SJSA1 (cell line): ENCODE measurements around the gene COMMD10. TPM values are rescaled to one million over a fixed set of nuclear protein-coding genes. Genes with fewer than 3 reads are reported as not detected.

Source experiments
- DNase-seq, 2 experiments: peaks; one replicate each; pipeline ENCODE4 v3.0.0-alpha.2; 2015 to 2020; ENCODE audit warnings: low spot score in 2 of 2, low read depth in 1 of 2
- H3K27ac ChIP-seq: fragments of 250-450 bp; sonication (Bioruptor Pico); 2 replicates; pipeline ENCODE4 v1.5.1; 2020; ENCODE audit warnings: mild to moderate bottlenecking, moderate library complexity
- H3K27me3 ChIP-seq: fragments of 250-450 bp; sonication (Bioruptor Pico); replicated peaks from 2 replicates; pipeline ENCODE4 v1.5.1; 2020; ENCODE audit warnings: mild to moderate bottlenecking, moderate library complexity
- H3K36me3 ChIP-seq: fragments of 250-450 bp; sonication (Bioruptor Pico); 2 replicates; pipeline ENCODE4 v1.5.1; 2020; ENCODE audit warnings: mild to moderate bottlenecking
- H3K4me1 ChIP-seq: fragments of 250-450 bp; sonication (Bioruptor Pico); replicated peaks from 2 replicates; pipeline ENCODE4 v1.6.1; 2021; ENCODE audit warnings: mild to moderate bottlenecking
- H3K4me3 ChIP-seq: fragments of 250-450 bp; sonication (Bioruptor Pico); 2 replicates; pipeline ENCODE4 v1.5.1; 2020; ENCODE audit warnings: mild to moderate bottlenecking
- H3K9me3 ChIP-seq: fragments of 250-450 bp; sonication (Bioruptor Pico); replicated peaks from 2 replicates; pipeline ENCODE4 v1.5.1; 2020; ENCODE audit warnings: mild to moderate bottlenecking
- total RNA-seq: library from RNA; depleted of rRNA; stranded (reverse); fragments of >200 nt; shearing (Covaris generic); gene quantifications from 2 replicates; pipeline ENCODE4 v1.2.3, GENCODE V29; 2014

Gene COMMD10
- total RNA-seq, 1 experiment from 2014 or later: 141 TPM

- no peaks in the 10 kb centered on the region for H3K27me3 ChIP-seq
- H3K36me3 ChIP-seq: peaks cover 3% of the 10 kb centered on the region; the same call in 1 of the 2 replicates
- DNase-seq: no peak
- H3K4me1 ChIP-seq: no peaks in the 10 kb centered on the region
- no peak overlapping the region for H3K4me3 ChIP-seq
- H3K27ac ChIP-seq: no peak overlapping the region
- H3K9me3 ChIP-seq: no peaks in the 10 kb centered on the region
Measured at GRCh38 chr5:116265471-116265870, 180.6 kb downstream of the COMMD10 start.

- Histone ChIP-seq H3K4me3 (no peak overlapping the region), H3K27me3 (no peaks in the 10 kb centered on the region), H3K36me3 (0 out of 2 replicates have a peak, but pooled peaks cover 4% of the 10 kb centered on the region), H3K27ac (no peak overlapping the region), H3K9me3 (peaks cover under 1% of the 10 kb centered on the region; the same call in 1 of the 2 replicates), H3K4me1 (no peaks in the 10 kb centered on the region)
- no peak for DNase-seq
Measured at GRCh38 chr5:116271446-116272025, 186.7 kb downstream of the COMMD10 start.

DNA sequence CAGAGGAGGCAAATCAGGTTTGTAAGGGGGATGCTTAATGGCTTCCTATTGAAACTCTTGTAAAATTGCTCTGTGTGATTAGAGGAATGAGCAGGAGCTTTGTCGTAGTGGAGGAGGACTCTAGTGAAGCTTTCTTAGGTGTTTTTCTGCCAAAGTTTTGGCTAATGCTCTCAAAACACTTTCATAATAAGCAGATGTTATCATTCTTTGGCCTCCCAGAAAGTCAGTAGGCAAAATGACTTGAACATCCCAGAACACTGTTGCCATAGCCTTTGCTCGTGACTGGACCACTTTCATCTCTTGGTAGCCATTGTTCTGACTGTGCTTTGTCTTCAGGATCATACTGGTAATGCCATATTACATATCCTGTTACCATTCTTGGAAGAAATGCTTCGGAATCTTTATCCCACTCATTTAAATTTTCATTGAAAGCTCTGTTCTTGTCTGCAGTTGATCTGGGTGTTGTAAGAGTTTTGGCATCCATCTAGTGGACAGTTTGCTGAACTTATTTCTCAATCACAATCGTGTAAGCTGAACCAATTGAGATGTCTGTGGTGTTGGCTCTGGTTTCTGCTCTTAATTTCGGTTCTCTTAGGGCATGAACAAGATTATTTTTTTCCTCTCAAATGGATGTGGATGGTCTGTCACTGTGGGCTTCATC, 187.6 kb downstream of the COMMD10 start:
- H3K36me3 ChIP-seq: 0 out of 2 replicates have a peak, but pooled peaks cover 3% of the 10 kb centered on the region
- H3K9me3 ChIP-seq: peaks cover 4% of the 10 kb centered on the region; the same call in 1 of the 2 replicates
- no peak for DNase-seq
- H3K27me3 ChIP-seq: no peaks in the 10 kb centered on the region
- H3K27ac ChIP-seq: no peak overlapping the region
- no peaks in the 10 kb centered on the region for H3K4me1 ChIP-seq
- H3K4me3 ChIP-seq: no peak overlapping the region

- Histone ChIP-seq H3K9me3 (peaks cover 4% of the 10 kb centered on the region; the same call in 1 of the 2 replicates), H3K27me3 (no peaks in the 10 kb centered on the region), H3K36me3 (0 out of 2 replicates have a peak, but pooled peaks cover 3% of the 10 kb centered on the region), H3K27ac (no peak overlapping the region), H3K4me3 (no peak overlapping the region), H3K4me1 (no peaks in the 10 kb centered on the region)
- DNase-seq: no peak
Measured at GRCh38 chr5:116273448-116274242, 188.8 kb downstream of the COMMD10 start.

GRCh38 chr5:116274251-116274650, 189.4 kb downstream of the COMMD10 start:
- H3K4me1 ChIP-seq: no peaks in the 10 kb centered on the region
- peaks cover 4% of the 10 kb centered on the region; the same call in 1 of the 2 replicates for H3K9me3 ChIP-seq
- H3K4me3 ChIP-seq: no peak overlapping the region
- H3K27ac ChIP-seq: no peak overlapping the region
- H3K36me3 ChIP-seq: 0 out of 2 replicates have a peak, but pooled peaks cover 3% of the 10 kb centered on the region
- no peaks in the 10 kb centered on the region for H3K27me3 ChIP-seq
- no peak for DNase-seq

DNA sequence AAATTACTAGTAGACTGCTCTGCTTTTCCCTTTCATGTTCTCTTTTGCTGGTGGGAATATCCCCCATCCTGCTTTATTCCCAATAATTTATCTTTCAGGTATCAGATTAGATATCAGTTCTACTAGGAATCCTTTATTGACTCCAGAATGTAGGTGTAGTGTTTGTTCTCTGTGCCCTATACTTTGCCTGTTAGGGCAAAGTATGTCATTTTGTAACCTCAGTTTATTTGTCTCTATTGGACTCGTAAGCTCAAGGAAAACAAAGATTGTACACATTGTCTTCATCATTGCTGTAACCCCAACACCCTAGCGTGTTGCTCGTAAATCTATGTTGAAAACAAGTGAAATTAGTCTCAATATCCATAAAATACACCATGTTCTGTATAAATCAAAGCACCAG, 190.5 kb downstream of the COMMD10 start:
- 0 out of 2 replicates have a peak, but pooled peaks cover 3% of the 10 kb centered on the region for H3K36me3 ChIP-seq

GRCh38 chr5:116276952-116277351, 192.1 kb downstream of the COMMD10 start:
- H3K27me3 ChIP-seq: no peaks in the 10 kb centered on the region
- no peaks in the 10 kb centered on the region for H3K36me3 ChIP-seq
- H3K4me3 ChIP-seq: no peak overlapping the region
- no peaks in the 10 kb centered on the region for H3K4me1 ChIP-seq
- DNase-seq: no peak
- H3K9me3 ChIP-seq: peaks cover 4% of the 10 kb centered on the region; the same call in 1 of the 2 replicates
- H3K27ac ChIP-seq: no peak overlapping the region

More for the DNA sequence above, 190.5 kb downstream of the COMMD10 start:
- DNase-seq: no peak
- Histone ChIP-seq H3K27me3 (no peaks in the 10 kb centered on the region), H3K4me1 (no peaks in the 10 kb centered on the region), H3K4me3 (no peak overlapping the region), H3K9me3 (peaks cover 4% of the 10 kb centered on the region; the same call in 1 of the 2 replicates), H3K27ac (no peak overlapping the region)

DNA sequence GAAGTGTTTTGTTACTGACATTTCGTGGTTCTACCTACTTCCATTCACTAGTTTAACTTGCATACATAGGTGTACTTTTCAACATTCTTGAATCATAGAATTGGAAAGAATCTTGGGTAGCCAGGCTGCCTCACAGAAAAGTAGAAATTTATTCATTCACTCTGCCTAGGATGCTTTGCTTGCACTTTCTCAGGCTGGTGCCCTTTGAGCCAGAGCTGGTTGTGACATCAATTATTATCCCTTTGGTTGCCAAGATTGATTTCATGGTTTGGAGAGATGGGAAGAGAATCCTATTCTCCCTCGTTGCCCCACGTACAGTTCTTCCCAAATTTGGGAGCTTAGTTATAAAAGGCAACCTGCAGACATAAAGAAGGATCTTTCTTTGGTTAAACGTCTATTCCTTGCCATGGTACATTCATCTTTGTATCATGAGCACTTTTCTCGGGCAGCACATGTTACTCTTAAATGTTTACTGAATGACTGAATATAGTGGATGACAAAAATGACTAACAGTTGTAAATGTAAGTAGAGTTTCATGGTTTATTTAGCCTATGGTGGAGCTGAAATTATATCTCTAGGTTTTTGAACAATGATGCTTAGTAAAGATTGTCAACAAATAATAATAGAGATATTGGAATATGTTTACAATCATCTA, 195.5 kb downstream of the COMMD10 start:
- no peak for DNase-seq
- H3K27ac ChIP-seq: no peak overlapping the region

GRCh38 chr5:116281309-116281708, 196.5 kb downstream of the COMMD10 start:
- no peaks in the 10 kb centered on the region for H3K4me1 ChIP-seq
- no peaks in the 10 kb centered on the region for H3K36me3 ChIP-seq
- no peak overlapping the region for H3K27ac ChIP-seq
- H3K27me3 ChIP-seq: no peaks in the 10 kb centered on the region
- H3K9me3 ChIP-seq: peaks cover 4% of the 10 kb centered on the region; the same call in 1 of the 2 replicates
- no peak for DNase-seq
- H3K4me3 ChIP-seq: no peak overlapping the region

More for the DNA sequence above, 195.5 kb downstream of the COMMD10 start:
- no peaks in the 10 kb centered on the region for H3K36me3 ChIP-seq
- peaks cover 4% of the 10 kb centered on the region; the same call in 1 of the 2 replicates for H3K9me3 ChIP-seq
- no peaks in the 10 kb centered on the region for H3K4me1 ChIP-seq
- H3K4me3 ChIP-seq: no peak overlapping the region
- H3K27me3 ChIP-seq: no peaks in the 10 kb centered on the region

DNA sequence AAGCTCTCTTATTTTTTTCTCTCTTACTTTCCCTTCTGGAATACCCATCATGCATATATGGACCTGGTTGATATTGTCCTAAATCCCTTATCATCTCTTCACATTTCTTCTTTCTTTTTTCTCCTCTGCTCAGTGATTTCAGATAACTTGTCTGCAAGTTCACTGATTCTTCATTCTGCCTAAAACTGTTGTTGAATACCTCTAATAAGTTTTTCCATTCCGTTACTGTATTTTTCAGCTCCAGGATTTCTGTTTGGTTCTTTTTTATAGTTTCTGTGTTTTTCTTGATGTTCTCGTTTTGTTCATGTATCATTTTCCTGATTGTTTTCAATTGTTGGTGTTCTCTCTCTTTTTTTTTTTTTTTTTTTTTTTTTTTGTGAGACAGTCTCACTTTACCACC, 203.7 kb downstream of the COMMD10 start:
- DNase-seq: no peak
- H3K27me3 ChIP-seq: no peaks in the 10 kb centered on the region
- H3K4me1 ChIP-seq: no peaks in the 10 kb centered on the region
- peaks cover 3% of the 10 kb centered on the region; the same call in 1 of the 2 replicates for H3K9me3 ChIP-seq
- no peaks in the 10 kb centered on the region for H3K36me3 ChIP-seq
- H3K27ac ChIP-seq: no peak overlapping the region
- no peak overlapping the region for H3K4me3 ChIP-seq

- H3K27ac ChIP-seq: no peak overlapping the region
- H3K4me1 ChIP-seq: no peaks in the 10 kb centered on the region
- DNase-seq: no peak
- no peaks in the 10 kb centered on the region for H3K36me3 ChIP-seq
- H3K27me3 ChIP-seq: no peaks in the 10 kb centered on the region
- peaks cover 3% of the 10 kb centered on the region; the same call in 1 of the 2 replicates for H3K9me3 ChIP-seq
- H3K4me3 ChIP-seq: no peak overlapping the region
Measured at GRCh38 chr5:116289276-116289675, 204.5 kb downstream of the COMMD10 start.

DNA sequence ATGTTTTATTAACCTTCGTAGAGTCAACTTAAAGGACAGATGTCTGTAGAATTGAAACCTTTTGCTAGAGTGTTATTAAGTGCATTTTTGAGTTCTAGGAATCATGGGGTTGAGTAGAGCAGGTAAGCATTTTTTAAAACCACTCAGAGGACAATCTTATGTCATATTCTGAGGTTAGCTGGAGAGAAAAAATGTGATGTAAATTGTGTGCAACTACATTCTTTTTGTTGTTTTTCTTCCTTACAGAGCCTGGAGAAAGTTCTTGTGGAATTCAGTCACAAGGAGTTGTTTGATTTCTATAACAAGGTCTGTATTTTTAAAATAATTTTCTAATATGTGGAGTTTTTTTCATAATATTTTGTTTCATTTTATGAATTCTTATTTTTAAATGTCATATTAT, 206.4 kb downstream of the COMMD10 start:
- no peak overlapping the region for H3K4me3 ChIP-seq
- no peaks in the 10 kb centered on the region for H3K27me3 ChIP-seq
- DNase-seq: no peak
- H3K4me1 ChIP-seq: no peaks in the 10 kb centered on the region
- H3K9me3 ChIP-seq: peaks cover 3% of the 10 kb centered on the region; the same call in 1 of the 2 replicates
- H3K27ac ChIP-seq: no peak overlapping the region
- H3K36me3 ChIP-seq: no peaks in the 10 kb centered on the region

GRCh38 chr5:116292321-116292720, 207.5 kb downstream of the COMMD10 start:
- Histone ChIP-seq H3K27ac (no peak overlapping the region), H3K36me3 (no peaks in the 10 kb centered on the region), H3K4me1 (no peaks in the 10 kb centered on the region), H3K9me3 (0 out of 2 replicates have a peak, but pooled peaks cover 3% of the 10 kb centered on the region), H3K4me3 (no peak overlapping the region), H3K27me3 (no peaks in the 10 kb centered on the region)
- DNase-seq: no peak
